Osteoblast (primary cell): ENCODE results near the gene MRPL44. TPM values are rescaled to one million over a fixed set of nuclear protein-coding genes. Genes with fewer than 3 reads are reported as not detected.
"Not testable (repeated sequence)": the region's sequence is repeated elsewhere in the genome, so short reads cannot be mapped to it uniquely, and the experiment has no call there.

Source experiments
- DNase-seq: peaks from one replicate; pipeline ENCODE4 v3.0.0; 2011; ENCODE audit warnings: low spot score, mixed read lengths; ENCODE audit not compliant: insufficient read length; ENCODE audit errors: missing footprints
- H2AFZ ChIP-seq: 2 replicates; pipeline ENCODE4 v1.6.0; 2011; ENCODE audit warnings: mild to moderate bottlenecking, low read length
- H3K27ac ChIP-seq: 2 replicates; pipeline ENCODE4 v1.5.1; 2011; ENCODE audit warnings: mild to moderate bottlenecking, low read depth, low read length, moderate library complexity
- H3K27me3 ChIP-seq: 2 replicates; pipeline ENCODE4 v1.6.0; 2012; ENCODE audit warnings: mild to moderate bottlenecking, control low read depth, inconsistent platforms, low read length, moderate library complexity; ENCODE audit not compliant: insufficient read depth
- H3K36me3 ChIP-seq: 2 replicates; pipeline ENCODE4 v1.5.1; 2011; ENCODE audit warnings: mild to moderate bottlenecking, low read length, control low read depth, moderate library complexity; ENCODE audit not compliant: insufficient read depth
- H3K4me1 ChIP-seq: 2 replicates; pipeline ENCODE4 v1.5.1; 2011; ENCODE audit warnings: mild to moderate bottlenecking, low read length, control low read depth, moderate library complexity; ENCODE audit not compliant: insufficient read depth
- H3K4me2 ChIP-seq: 2 replicates; pipeline ENCODE4 v1.6.0; 2011; ENCODE audit warnings: mild to moderate bottlenecking, low read length; ENCODE audit not compliant: insufficient read depth
- H3K4me3 ChIP-seq: fragments of 200-600 bp; sonication (generic); 3 replicates; pipeline ENCODE4 v1.5.1; 2012; ENCODE audit warnings: mild to moderate bottlenecking, low read length, inconsistent platforms; ENCODE audit not compliant: insufficient read depth
- H3K79me2 ChIP-seq: 2 replicates; pipeline ENCODE4 v1.6.0; 2012; ENCODE audit warnings: mild to moderate bottlenecking, low read length, control low read depth, inconsistent platforms; ENCODE audit not compliant: insufficient read depth
- H3K9me3 ChIP-seq: 2 replicates; pipeline ENCODE4 v1.5.1; 2011; ENCODE audit warnings: low read depth, low read length, control low read depth
- H4K20me1 ChIP-seq: 2 replicates; pipeline ENCODE4 v1.6.0; 2012; ENCODE audit warnings: mild to moderate bottlenecking, low read length, control low read depth; ENCODE audit not compliant: insufficient read depth
- CTCF ChIP-seq: IDR thresholded peaks from 2 replicates; pipeline ENCODE4 v1.5.1; 2011; ENCODE audit warnings: mild to moderate bottlenecking, low read depth, low read length, moderate library complexity; ENCODE audit errors: extremely low read depth
- total RNA-seq: library from RNA; depleted of rRNA; stranded (reverse); fragments of >200 nt; gene quantifications from 2 replicates; pipeline ENCODE4 v1.2.3, GENCODE V29; 2012

The MRPL44 gene
- total RNA-seq, 1 donor = 29.3 TPM

- H3K27me3 ChIP-seq = no peaks in the 10 kb centered on the region
- H3K9me3 ChIP-seq = no peaks in the 10 kb centered on the region
- peaks cover 38% of the 10 kb centered on the region for H3K4me1 ChIP-seq
- no peak for TF ChIP-seq CTCF
- peaks cover 99% of the 10 kb centered on the region for H3K79me2 ChIP-seq
- no peak overlapping the region for H2AFZ ChIP-seq
- H4K20me1 ChIP-seq = peaks cover 47% of the 10 kb centered on the region
- H3K27ac ChIP-seq = no peak overlapping the region
- H3K4me2 ChIP-seq = no peak overlapping the region
- H3K36me3 ChIP-seq = no peaks in the 10 kb centered on the region
- DNase-seq = no peak
- no peak overlapping the region for H3K4me3 ChIP-seq
Observed at GRCh38 chr2:223935459-223936125, 21.7 kb upstream of the MRPL44 start.

- H3K4me3 ChIP-seq = no peak overlapping the region
- peak overlapping the region; percentile 5 for H3K4me2 ChIP-seq
- H3K79me2 ChIP-seq = peaks cover 94% of the 10 kb centered on the region
- H3K27ac ChIP-seq = no peak overlapping the region
- no peaks in the 10 kb centered on the region for H3K27me3 ChIP-seq
- H3K9me3 ChIP-seq = no peaks in the 10 kb centered on the region
- H3K4me1 ChIP-seq = peaks cover 40% of the 10 kb centered on the region
- no peak for TF ChIP-seq CTCF
- no peak overlapping the region for H2AFZ ChIP-seq
- no peaks in the 10 kb centered on the region for H3K36me3 ChIP-seq
- H4K20me1 ChIP-seq = peaks cover 51% of the 10 kb centered on the region
- no peak for DNase-seq
Observed at GRCh38 chr2:223936862-223937326, 20.4 kb upstream of the MRPL44 start.

DNA sequence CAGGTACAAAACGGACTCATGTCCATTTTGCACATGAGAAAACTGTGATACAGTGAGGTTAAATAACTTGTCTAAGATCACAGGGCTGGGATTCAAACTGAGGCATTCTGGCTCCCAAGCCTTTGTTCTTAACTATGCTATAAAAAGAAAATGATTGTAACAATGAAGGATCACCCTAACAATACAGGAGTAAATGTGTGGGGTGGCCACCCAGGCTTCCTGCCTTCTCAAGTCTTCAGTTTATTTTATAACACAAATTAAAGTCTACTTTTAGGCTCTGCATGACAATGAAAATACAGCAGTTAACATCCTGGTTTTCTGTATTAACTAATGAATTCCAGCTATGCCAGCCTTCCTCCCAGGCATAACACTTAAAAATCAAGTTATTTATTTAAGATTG is 19.7 kb upstream of the MRPL44 start:
- H2AFZ ChIP-seq = no peak overlapping the region
- H3K79me2 ChIP-seq = peaks cover 89% of the 10 kb centered on the region
- H3K4me2 ChIP-seq = no peak overlapping the region
- H4K20me1 ChIP-seq = peaks cover 49% of the 10 kb centered on the region
- no peak for TF ChIP-seq CTCF
- DNase-seq = no peak
- H3K4me3 ChIP-seq = no peak overlapping the region
- no peaks in the 10 kb centered on the region for H3K36me3 ChIP-seq
- no peak overlapping the region for H3K27ac ChIP-seq
- H3K4me1 ChIP-seq = peaks cover 40% of the 10 kb centered on the region
- H3K27me3 ChIP-seq = no peaks in the 10 kb centered on the region
- no peaks in the 10 kb centered on the region for H3K9me3 ChIP-seq

- H2AFZ ChIP-seq, H3K27ac ChIP-seq, DNase-seq, H3K4me2 ChIP-seq, H3K4me3 ChIP-seq, H3K27me3 ChIP-seq, H3K36me3 ChIP-seq, H3K9me3 ChIP-seq: not testable (repeated sequence)
- H4K20me1 ChIP-seq = peaks cover 41% of the 10 kb centered on the region
- H3K79me2 ChIP-seq = peaks cover 85% of the 10 kb centered on the region
- peaks cover 39% of the 10 kb centered on the region for H3K4me1 ChIP-seq
Observed at GRCh38 chr2:223939438-223939837, 17.8 kb upstream of the MRPL44 start.
